ENCODE results near the gene PRND. TPM values are rescaled to one million over a fixed set of nuclear protein-coding genes. Genes with fewer than 3 reads are reported as not detected.

Gene PRND
- total and polyA plus RNA-seq, 2 of the 8 experiments (the other 6 are each of a cell fraction or from before 2014, with no cell fraction given): 0.09 to 0.11 TPM

DNA sequence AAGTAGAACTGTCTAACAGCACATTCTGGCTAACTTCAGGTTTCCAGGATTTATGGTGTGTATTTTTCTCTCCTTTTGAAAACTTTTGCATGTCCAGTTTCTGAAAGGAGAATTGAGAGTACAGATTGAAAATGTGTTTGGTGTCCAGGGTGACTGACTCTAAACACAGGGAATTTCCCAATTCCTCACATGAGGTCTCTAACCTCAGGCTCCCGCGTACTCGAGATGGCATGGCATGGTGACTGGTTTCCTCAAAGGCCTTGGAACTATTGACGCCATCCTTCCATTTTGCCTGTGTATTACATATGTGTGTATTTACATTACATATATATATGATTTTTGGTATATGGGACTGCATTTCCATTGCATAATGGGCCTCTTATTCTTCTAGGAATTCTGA is 52.5 kb downstream of the PRND start:
- ChIA-PET CTCF (ENCODE audit: partially characterized antibody) (no interaction called here), POLR2A (ENCODE audit: partially characterized antibody) (no interaction called here)
- Histone ChIP-seq H3K79me2 (ENCODE audit: control insufficient read depth in 1 of 2, insufficient read depth in 2 of 2, low read length in 2 of 2) (no peaks in the 10 kb centered on the region), H3K4me2 (ENCODE audit: insufficient read depth in 1 of 2, low read depth in 2 of 2, low read length in 2 of 2) (no peak overlapping the region), H3K56ac (replicated peaks; ENCODE audit: insufficient read length, low read depth, low read length) (no peak overlapping the region), H3K4ac (replicated peaks; ENCODE audit: insufficient read length, low read depth, low read length) (no peak overlapping the region), H3K79me1 (ENCODE audit: low read depth, low read length) (no peaks in the 10 kb centered on the region), H3K27me3 (replicated peaks in 1 of 4; ENCODE audit: control insufficient read depth in 3 of 4, extremely low read depth in 1 of 4, insufficient read depth in 3 of 4, low read length in 3 of 4) (no peaks in the 10 kb centered on the region), H2BK15ac (ENCODE audit: low read length) (no peak overlapping the region), H3K4me3 (ENCODE audit: extremely low read depth in 1 of 4, insufficient read depth in 2 of 4, low read depth in 3 of 4, low read length in 4 of 4) (no peak overlapping the region), H3K4me1 (replicated peaks in 1 of 4; ENCODE audit: control insufficient read depth in 3 of 4, insufficient read depth in 4 of 4, low read length in 3 of 4) (no peaks in the 10 kb centered on the region), H3K27ac (ENCODE audit: low read depth, low read length) (no peak overlapping the region), H3K23ac (ENCODE audit: insufficient read length) (no peak overlapping the region), H4K20me1 (replicated peaks in 1 of 2; ENCODE audit: control insufficient read depth in 1 of 2, insufficient read depth in 2 of 2, low read length in 2 of 2) (no peaks in the 10 kb centered on the region), H3K14ac (ENCODE audit: insufficient read length) (no peak overlapping the region), H2BK12ac (ENCODE audit: low read depth, low read length) (no peak overlapping the region), H2BK20ac (ENCODE audit: low read length) (no peak overlapping the region), H3K18ac (ENCODE audit: extremely low read depth, low read length) (no peak overlapping the region), H2AFZ (ENCODE audit: low read length) (no peak overlapping the region), H3K23me2 (ENCODE audit: low read depth, low read length) (no peaks in the 10 kb centered on the region; the same call in 1 of the 2 replicates), H4K5ac (ENCODE audit: insufficient read length, low read depth, low read length) (no peak overlapping the region), H2AK5ac (ENCODE audit: low read depth, low read length) (no peak overlapping the region), H3K36me3 (ENCODE audit: control insufficient read depth in 2 of 4, insufficient read depth in 4 of 4, low read length in 3 of 4) (no peaks in the 10 kb centered on the region), H3K9ac (replicated peaks in 1 of 4; ENCODE audit: extremely low read depth in 1 of 4, low read depth in 3 of 4, low read length in 3 of 4) (no peak overlapping the region), H2BK5ac (ENCODE audit: low read depth, low read length) (no peak overlapping the region), H3K9me3 (ENCODE audit: insufficient read depth in 2 of 2, low read depth in 1 of 2, low read length in 1 of 2) (peaks cover 9% of the 10 kb centered on the region in 2 experiments; a peak in 2 of 4 replicates), H4K91ac (replicated peaks; ENCODE audit: insufficient read length, low read length) (no peak overlapping the region), H2BK120ac (replicated peaks; ENCODE audit: low read depth, low read length) (no peak overlapping the region), H4K8ac (ENCODE audit: extremely low read depth, insufficient read depth, low read length) (no peak overlapping the region)
- WGBS, 2 experiments (ENCODE audit: extremely low coverage in 1 of 2, insufficient coverage in 1 of 2, insufficient read length in 1 of 2, insufficient replicate concordance in 2 of 2, low coverage in 1 of 2, low lambda C conversion rate in 2 of 2, missing lambda C conversion rate in 1 of 2): 92% methylated on average over 4 of the region's 4 CpGs; no CpG with 5 or more reads in 1 of the 2 experiments
- no peak for FAIRE-seq
- DNase-seq (ENCODE audit: low read depth in 1 of 2, low spot score in 2 of 2): no peak
- TF ChIP-seq TBP (IDR thresholded peaks at IDR 0.05; ENCODE audit: low read depth, low read length) (no peak), SP1 (IDR thresholded peaks at IDR 0.05; ENCODE audit: low read depth, low read length) (no peak), RAD21 (IDR thresholded peaks at IDR 0.05 in 1 of 2, conservative IDR thresholded peaks at IDR 0.05 in 1 of 2; ENCODE audit: low read depth in 2 of 2, low read length in 2 of 2) (no peak), CTBP2 (IDR thresholded peaks at IDR 0.05; ENCODE audit: borderline replicate concordance, insufficient read depth, insufficient read length, low read length) (no peak)
